Head of caudate nucleus (tissue), 42 donors: Measurements from ENCODE around the gene SOST.
A peak's percentile ranks its signal among the peaks of the same experiment; 100 is the strongest.

Experiments
- DNase-seq, 42 donors: peaks; one replicate each; pipeline versions ENCODE4 v3.0.0 to v3.0.0-alpha.2; 2020 to 2021; ENCODE audit warnings: mixed read lengths in 7 of 42
- intact Hi-C: fragments of 100-400 bp; cut with DNase I; formaldehyde crosslinking; loops from one replicate; pipeline ENCODE4 v1.15.0; 2022

The SOST gene

DNA sequence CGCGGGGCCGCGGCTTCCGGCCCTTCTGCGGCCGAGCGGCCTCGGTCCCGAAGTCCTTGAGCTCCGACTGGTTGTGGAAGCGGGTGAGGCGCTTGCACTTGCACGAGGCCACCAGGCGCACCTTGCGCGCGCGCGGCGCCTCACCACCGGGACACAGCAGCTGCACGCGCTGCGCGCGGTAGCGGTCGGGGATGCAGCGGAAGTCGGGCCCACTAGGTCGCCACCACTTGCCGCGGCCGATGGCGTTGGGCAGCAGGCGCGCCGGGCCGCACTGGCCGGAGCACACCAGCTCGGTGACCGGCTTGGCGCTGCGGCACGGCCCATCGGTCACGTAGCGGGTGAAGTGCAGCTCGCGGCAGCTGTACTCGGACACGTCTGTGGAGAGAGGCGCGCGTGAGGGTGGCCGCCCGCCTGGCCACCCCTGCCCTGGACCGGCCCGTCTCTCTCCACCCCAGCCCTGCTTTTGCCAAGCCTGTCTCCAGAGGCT lies 3.2 kb downstream of the SOST start:
- peak in 25 of 42 donors; percentile 16 to 63 (median 40) for DNase-seq
- intact Hi-C loops = no loop called here

- intact Hi-C loops = no loop called here
- no peak for DNase-seq
Measured at GRCh38 chr17:43754947-43755346, 3.6 kb downstream of the SOST start.

DNA sequence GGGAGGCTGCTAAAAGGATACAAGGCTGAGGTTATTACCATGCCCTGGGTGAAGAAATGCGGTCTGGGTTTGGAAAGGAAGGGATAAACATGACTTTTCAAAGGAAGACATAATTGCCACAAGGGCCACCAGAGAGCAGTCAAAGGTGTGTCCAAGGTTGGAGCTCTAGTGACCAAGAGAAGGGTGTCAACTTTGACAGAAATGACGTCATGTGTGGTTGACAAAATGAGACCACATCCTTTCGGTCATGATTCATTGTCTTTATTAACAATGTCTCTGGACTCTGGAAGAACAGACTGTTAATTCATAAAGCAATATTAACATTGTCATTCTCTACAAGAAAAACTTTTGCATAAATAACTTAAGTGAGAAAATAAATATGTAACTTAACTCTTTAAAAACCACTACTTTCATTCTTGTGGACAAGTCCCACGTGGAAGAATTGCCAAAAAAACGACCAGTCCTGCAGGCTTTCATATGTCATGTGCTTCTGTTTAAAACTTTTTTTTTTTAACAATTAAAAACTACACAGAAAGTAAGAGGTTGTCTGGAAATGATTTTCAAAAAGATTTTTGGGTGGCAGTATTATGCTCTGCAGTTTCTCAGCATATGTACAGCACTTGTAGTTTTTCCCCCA lies 5.0 kb downstream of the SOST start:
- DNase-seq = no peak
- intact Hi-C loops = no loop called here

- intact Hi-C loops = no loop called here
Measured at GRCh38 chr17:43750153-43750552, 8.4 kb downstream of the SOST start.

DNA sequence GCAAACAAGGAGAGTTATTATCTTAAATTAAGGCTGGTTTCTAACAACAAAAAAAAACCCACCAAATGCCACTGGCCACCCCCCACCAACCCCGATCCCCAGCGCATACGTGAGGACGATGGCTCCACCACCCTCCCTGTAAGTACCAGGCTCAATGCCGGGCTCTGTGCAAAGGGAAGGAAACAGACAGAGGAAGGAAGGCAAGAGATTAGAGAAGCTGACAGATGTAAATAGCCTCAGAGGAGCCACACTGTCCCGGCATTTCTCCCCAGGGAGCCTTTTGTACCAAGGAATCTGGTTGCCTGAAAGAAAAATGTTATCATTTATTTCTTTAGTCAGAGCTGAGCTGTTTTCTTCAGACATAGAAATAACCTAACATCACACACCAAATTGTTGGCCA lies 13.1 kb downstream of the SOST start:
- DNase-seq = peak in 1 of 42 donors; percentile 21
- intact Hi-C loops = no loop called here

More at GRCh38 chr17:43750153-43750552, 8.4 kb downstream of the SOST start:
- no peak for DNase-seq

DNA sequence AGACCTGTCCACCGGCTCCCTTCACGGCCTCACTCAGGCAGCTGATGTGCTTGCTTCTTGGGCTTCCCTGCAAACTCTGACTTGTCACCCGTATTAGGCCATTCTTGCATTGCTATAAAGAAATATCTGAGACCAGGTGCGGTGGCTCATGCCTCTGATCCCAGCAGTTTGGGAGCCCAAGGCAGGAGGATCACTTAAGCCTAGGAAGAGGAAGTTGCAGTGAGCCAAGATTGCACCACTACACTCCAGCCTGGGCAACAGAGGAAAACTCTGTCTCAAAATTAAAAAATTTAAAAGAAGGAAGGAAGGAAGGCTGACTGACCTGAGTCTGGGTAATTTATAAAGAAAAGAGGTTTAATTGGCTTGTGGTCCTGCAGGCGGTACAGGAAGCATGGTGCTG lies 17.0 kb downstream of the SOST start:
- no peak for DNase-seq
- intact Hi-C loops = no loop called here

DNA sequence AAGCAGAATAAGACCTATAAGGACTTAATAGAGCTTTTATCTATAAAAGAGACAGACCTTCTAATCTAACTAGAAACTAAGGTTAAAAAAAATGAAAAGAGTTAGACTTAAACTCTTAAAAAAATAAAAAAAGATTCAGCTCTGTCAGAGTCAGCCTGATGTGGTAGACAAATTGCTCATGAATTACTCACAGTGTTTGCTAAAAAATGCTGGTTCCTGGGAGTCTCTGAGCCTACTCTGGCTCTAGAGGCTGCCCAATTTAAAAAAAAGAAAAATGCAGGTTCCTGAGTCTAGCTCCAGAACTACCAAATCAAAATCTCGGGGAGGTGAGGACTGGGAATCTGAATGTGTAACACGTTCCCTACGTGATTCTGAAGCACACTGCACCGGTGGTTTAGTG lies 18.1 kb downstream of the SOST start:
- DNase-seq = no peak
- intact Hi-C loops = no loop called here

DNA sequence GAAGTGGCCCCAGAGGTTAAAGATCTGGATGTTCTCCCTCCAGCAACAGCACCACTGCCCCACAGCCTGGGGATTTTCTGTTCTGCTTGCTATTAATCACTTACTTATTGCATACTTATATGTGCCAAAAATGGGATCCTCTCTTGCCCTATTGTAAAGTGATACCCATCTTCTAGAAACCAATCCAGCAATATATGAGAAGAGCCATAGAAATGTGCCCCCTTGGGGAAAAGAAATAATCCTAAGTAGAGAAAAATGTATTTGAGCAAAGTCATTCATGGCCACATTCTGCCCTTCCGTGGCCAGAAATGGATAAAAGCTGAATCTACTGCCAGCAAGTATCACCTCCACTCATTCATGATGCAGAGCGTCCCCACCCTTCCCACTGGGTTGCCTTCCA lies 20.9 kb downstream of the SOST start:
- no peak for DNase-seq
- intact Hi-C loops = no loop called here

DNA sequence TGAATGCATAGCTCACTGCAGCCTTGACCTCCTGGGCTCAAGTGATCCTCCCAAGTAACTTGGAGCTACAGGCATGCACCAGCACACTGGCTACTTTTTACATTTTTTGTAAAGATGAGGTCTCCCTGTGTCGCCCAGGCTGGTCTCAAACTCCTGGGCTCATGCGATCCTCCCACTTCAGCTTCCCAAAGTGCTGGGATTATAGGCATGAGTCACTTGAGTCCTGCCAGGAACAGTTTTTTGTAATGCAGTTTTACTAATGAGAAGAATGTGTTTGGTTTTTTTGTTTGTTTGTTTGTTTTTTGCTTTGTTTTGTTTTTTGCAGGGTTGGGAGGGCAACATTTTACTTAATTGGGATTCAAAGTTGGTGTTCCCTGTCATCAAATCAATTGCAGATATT lies 22.2 kb downstream of the SOST start:
- DNase-seq = no peak
- intact Hi-C loops = no loop called here

DNA sequence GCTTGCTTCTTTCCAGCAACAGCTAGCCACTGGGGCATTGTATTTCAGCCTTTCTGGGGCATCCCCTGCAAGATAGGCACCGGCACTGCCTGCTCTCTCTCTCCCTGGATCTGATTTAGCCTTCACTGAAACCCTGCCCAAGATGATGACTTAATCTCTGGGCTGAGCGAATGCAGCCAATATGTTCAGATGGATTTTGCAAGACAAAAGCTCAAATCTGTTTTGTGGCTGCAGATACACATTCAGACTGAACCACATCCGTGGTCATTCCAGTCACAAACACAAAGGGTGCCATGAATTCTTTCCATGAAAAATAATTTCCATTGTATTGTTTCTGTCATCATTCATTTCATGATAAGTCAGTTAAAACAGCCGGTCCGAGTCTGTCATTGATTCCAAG lies 24.2 kb downstream of the SOST start:
- intact Hi-C loops = no loop called here
- DNase-seq = no peak

- intact Hi-C loops = no loop called here
- no peak for DNase-seq
Measured at GRCh38 chr17:43733956-43734355, 24.6 kb downstream of the SOST start.

- intact Hi-C loops = no loop called here
Measured at GRCh38 chr17:43732958-43733357, 25.6 kb downstream of the SOST start.

DNA sequence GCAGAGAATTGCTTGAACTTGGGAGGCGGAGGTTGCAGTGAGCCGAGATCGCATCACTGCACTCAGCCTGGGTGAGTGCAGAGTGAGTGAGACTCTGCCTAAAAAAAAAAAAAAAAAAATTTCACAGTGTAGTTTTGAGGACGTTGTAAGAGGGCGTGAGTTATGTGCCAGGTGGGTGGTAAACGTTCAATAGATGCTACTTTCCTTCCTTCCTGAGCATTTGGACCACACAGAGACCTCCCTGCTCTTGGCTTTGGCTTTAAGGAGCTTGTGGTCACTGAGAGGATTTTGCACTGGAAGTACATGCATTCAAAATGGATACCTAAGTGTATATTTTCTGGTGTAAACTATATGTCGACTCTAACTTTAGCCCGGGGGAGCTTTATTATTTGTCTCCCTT lies 30.5 kb downstream of the SOST start:
- no peak for DNase-seq
- intact Hi-C loops = no loop called here

More at GRCh38 chr17:43732958-43733357, 25.6 kb downstream of the SOST start:
- no peak for DNase-seq

GRCh38 chr17:43723697-43724359 lies 34.8 kb downstream of the SOST start:
- intact Hi-C loops = no loop called here
- no peak for DNase-seq

- intact Hi-C loops = no loop called here
- no peak for DNase-seq
Measured at GRCh38 chr17:43722870-43723665, 35.5 kb downstream of the SOST start.

DNA sequence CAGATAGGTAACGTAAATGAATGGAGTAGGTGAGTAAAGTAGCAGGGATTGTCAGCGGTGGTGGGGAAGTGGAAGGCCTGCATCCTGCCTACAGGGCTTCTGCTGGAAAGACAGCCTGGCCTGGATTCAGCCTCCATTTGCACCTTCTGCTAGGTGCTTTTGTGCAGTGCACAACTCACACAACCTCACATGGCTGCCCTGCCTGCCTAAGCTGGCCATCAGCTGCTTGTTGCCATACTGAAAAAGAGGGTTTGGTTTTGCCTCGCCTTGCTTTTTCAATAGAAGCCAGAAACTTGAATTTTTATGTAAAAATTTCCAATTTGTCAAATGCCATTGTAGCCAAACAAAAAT lies 36.3 kb downstream of the SOST start:
- intact Hi-C loops = no loop called here
- DNase-seq = no peak

- no peak for DNase-seq
- intact Hi-C loops = no loop called here
Measured at GRCh38 chr17:43721537-43722268, 36.9 kb downstream of the SOST start.

- DNase-seq = peak; percentile 59 to 92 (median 85)
- intact Hi-C loops = no loop called here
Measured at GRCh38 chr17:43720311-43721060, 38.1 kb downstream of the SOST start.

DNA sequence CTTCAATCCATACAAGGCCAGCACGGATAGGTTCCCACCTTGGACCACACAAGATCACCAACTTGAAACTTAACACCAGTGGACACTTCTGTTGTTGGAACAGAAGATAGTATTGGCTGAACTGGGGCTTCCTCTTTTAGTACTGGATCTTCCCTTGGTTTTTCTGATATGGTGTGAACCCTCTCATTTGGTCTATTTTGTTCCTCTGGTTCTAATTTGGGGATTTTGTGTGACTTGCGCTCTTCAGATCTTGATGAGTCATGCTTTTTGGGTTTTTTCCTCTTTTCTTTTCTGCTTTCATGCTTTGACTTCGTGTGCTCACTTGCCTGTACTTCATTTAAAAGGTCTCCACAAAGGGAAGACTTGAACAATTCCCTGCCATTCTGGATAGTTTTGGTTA lies 39.0 kb downstream of the SOST start:
- intact Hi-C loops = no loop called here
- DNase-seq = no peak
